ENCODE results near the gene RMRP.

RMRP gene

DNA sequence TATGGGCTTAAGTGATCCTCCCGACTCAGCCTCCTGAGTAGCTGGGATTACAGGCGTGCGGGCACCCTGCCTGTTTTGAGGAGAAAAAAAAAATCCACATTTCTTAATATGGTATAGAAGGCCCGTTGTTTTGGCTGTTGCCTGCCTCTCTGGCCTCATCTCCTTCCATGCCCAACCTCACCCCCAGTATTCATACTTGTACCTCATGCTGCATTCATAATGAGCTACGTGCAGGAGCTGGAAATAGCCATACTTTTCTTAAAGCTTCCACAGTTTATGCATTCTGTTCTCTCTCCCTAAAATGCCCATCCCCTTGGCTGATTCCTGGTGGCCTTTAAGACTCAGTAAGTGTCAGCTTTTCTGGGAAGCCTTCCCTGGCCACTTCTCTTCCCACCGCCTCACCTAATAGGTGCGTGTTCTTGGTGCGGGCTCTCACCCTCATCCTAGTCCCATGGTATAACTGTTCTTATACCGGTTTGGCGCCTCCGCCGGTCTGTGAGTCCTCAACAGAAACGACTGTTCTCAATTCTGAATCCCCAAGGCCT lies 34.0 kb upstream of the RMRP start:
- DNase-seq (ENCODE audit: low read depth): no peak
- no peak for TF ChIP-seq CTCF (conservative IDR thresholded peaks at IDR 0.05; ENCODE audit: control insufficient read depth, insufficient read depth, low read depth, low read length)
- no peak overlapping the region for H3K4me3 ChIP-seq (ENCODE audit: control insufficient read depth, low read depth, low read length)

GRCh38 chr9:35691334-35691650 lies 33.5 kb upstream of the RMRP start:
- DNase-seq (ENCODE audit: low read depth): no peak
- no peak for TF ChIP-seq CTCF (conservative IDR thresholded peaks at IDR 0.05; ENCODE audit: control insufficient read depth, insufficient read depth, low read depth, low read length)
- H3K4me3 ChIP-seq (ENCODE audit: control insufficient read depth, low read depth, low read length): peak overlapping the region; percentile 96

GRCh38 chr9:35690614-35691333 lies 33.0 kb upstream of the RMRP start:
- peak overlapping the region; percentile 96 for H3K4me3 ChIP-seq (ENCODE audit: control insufficient read depth, low read depth, low read length)
- peak; percentile 67 for DNase-seq (ENCODE audit: low read depth)
- TF ChIP-seq CTCF (conservative IDR thresholded peaks at IDR 0.05; ENCODE audit: control insufficient read depth, insufficient read depth, low read depth, low read length): no peak

DNA sequence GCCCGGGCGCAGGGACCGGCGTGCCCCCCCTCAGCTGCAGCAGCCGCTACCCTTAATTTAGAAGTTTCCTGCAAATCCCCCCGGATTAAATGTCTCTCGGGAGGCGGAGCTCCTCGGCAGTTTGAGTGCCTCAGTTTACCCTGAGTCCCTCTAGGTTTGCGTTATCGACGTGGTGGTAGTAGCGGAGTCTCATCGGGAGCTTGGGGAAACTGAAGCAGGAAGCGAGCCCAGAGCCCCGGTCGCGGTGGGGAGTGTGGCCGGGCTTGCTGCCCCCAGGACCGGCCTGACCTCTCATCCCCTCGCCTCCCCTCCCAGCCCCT lies 32.4 kb upstream of the RMRP start:
- TF ChIP-seq CTCF (conservative IDR thresholded peaks at IDR 0.05; ENCODE audit: control insufficient read depth, insufficient read depth, low read depth, low read length): no peak
- H3K4me3 ChIP-seq (ENCODE audit: control insufficient read depth, low read depth, low read length): peak overlapping the region; percentile 96
- peak; percentile 64 for DNase-seq (ENCODE audit: low read depth)

DNA sequence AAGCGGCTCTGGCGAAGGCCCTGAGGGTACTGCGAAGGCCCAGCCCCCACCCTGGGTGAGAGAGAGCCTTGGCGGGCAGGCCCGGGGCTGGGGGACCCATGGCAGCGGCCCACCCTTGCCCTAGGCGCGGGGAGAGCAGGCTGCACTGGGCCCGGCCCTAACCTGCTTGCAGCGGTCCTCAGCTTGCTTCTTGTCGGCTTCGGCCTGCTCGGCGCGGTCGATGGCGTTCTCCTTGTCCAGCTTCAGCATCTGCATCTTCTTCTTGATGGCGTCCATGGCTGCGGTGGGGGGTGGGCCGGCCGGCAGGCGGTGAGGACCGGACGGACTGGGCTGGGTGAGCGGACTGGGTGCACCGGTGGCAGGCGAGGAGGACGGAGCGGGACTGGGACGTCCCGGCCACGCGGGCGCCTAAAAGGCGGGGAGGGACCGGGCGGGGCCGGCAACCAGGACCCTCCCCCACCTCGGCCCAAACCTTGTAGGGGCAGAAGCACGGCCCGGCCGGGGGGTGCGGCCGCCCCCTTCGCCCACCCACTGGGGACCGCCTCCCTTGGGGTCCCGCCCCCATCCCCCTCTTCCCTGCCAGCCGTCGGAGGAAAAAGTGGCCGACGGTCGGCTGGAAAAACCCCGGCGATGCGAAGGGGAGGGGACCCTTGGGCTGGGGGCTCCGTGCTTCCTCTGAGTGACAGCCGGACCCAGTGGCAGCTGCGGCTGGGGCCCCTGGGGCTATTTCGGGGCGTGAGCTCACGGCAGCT lies 31.9 kb upstream of the RMRP start, which contains the start of gene TPM2:
Gene TPM2 (minus strand): TSS at position 384 of the 752 bp plus-strand sequence. CDS start 108 bp downstream, at position 276.
- peak; percentile 82 for DNase-seq (ENCODE audit: low read depth)
- H3K4me3 ChIP-seq (ENCODE audit: control insufficient read depth, low read depth, low read length): peak within 1 kb of the TSS; percentile 96
- TF ChIP-seq CTCF (conservative IDR thresholded peaks at IDR 0.05; ENCODE audit: control insufficient read depth, insufficient read depth, low read depth, low read length): no peak

GRCh38 chr9:35688558-35689541 lies 31.0 kb upstream of the RMRP start:
- TF ChIP-seq CTCF (conservative IDR thresholded peaks at IDR 0.05; ENCODE audit: control insufficient read depth, insufficient read depth, low read depth, low read length): no peak

More at GRCh38 chr9:35688558-35689541, 31.0 kb upstream of the RMRP start:
- peak; percentile 95 for DNase-seq (ENCODE audit: low read depth)
- peak overlapping the region; percentile 96 for H3K4me3 ChIP-seq (ENCODE audit: control insufficient read depth, low read depth, low read length)
